T1000 (cell line): ENCODE results near the gene ZNF841.
"Not testable (repeated sequence)": the region's sequence is repeated elsewhere in the genome, so short reads cannot be mapped to it uniquely, and the experiment has no call there.

Source experiments
- DNase-seq: peaks from one replicate; lab custom pipeline; 2025; ENCODE audit warnings: mixed read lengths; lab: John Stamatoyannopoulos, UW

Gene ZNF841

DNA sequence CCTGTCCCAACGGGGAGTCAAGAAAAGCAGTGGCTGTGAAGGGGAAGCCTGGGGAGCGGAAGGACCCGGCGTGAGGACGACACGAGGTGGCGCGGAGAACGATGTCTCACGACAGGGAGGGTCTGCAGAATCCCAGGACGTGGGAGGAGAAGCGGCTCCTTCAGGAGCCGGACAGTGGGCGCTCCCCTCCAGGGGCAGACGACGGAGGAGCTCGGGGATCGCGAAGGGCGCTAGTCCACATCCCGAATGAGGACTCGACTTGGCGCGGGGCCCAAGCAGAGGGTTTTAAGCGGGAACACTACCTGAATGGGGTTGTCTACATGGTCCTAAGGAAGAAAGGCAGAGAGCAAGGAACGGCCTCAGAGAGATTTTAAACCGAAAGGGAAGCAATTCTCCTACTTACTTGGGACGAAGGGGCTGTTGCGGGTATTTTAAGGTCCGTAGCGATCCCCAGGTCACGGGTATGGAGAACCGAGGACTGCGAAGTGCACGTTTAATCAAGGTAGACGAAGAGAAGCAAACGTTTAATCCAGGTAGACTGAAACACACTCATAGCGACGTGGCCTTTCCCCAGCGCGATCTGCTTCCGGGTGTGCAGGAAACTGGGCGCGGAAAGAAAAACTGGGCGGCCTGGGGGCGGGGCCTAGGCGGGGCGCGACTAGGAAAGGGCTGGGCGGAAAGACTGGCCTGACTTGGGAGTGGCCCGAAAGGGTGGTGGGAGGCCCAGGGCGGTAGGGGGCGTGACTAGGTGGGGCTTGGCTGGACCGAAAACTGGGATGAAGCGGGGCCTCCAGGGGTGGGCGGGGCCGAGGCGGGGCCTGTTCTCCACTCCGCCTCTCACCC is at the start of gene ZNF841:
Gene ZNF841, minus strand, starts transcription at position 594 of the 843 bp plus-strand sequence. CDS start 10,964 bp downstream, outside the sequence.
- peak; percentile 96 for DNase-seq

DNA sequence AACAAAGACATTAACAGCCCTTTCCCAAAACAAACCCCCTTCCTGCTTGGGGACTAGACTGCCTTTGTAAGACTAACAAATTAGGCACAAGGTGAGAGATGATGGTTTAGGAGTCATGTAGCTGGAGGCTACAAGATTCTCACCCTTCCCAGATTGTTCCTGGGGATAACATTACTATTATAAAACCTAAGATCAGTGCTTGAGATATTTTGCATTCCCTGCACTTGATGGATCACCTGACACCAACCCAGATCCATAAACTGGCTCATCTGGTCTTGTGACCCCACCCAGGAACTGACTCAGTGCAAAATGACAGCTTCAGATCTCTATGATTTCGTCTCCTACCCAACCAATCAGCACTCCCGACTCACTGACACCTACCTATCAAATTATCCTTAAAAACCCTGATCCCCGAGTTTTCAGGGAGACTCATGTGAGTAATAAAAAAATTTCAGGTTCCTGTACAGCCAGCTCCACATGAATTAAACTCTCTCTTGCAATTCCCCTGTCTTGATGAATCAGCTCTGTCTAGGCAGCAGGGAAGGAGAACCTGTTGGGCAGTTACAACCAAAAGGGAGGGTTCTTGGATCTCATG is 46.5 kb upstream of the ZNF841 start:
- DNase-seq: no peak

DNA sequence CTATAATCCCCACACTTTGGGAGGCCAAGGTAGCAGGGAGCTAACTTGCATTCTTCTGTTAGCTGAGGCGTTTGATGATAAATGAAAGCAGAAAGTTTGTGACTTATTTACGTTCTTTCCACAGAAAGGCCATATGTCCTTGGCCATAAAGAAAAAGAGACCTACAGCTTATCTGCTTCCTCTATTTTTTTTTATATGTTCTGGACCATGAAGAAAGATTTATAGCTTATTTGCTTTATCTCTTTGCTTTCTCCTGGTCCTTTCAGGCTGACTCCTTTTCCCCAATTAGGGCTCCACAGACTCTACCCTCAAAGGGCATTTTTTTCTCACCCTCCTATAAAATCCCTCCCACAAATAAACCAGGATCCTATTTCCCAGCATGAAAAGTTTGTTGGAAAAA is 45.6 kb upstream of the ZNF841 start:
- no peak for DNase-seq

DNA sequence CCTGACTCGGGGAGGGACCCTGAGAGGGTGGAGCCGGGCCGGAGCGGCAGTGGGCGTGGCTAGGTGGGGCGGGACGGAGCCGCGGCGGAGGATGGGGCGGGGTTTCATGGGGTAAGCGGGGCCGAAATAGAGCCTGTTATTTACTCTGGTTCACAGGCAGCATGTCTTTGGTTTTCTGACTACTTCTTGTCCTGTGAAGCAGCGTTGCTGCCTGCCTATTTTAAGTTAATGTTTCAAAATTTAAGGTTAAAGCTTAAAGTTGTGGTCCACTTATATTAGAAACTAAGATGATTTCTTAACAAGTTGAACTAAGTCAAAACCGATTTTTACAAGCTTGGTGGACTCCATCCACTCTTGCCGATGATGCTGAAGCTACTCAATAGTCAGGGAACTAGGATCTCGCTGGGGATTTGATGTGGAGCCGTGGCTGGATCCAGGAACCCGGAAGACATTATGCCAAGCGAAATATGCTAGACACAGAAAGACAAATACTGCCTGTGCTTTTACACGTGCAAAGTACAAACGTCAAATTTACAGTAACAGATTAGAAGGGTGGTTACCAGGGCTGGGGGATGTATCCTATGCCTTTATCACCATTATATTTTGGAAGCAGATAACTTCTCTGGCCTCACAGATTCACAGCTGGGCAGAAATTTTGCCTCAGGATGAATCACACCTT is 44.6 kb upstream of the ZNF841 start:
- DNase-seq: peak; percentile 92

DNA sequence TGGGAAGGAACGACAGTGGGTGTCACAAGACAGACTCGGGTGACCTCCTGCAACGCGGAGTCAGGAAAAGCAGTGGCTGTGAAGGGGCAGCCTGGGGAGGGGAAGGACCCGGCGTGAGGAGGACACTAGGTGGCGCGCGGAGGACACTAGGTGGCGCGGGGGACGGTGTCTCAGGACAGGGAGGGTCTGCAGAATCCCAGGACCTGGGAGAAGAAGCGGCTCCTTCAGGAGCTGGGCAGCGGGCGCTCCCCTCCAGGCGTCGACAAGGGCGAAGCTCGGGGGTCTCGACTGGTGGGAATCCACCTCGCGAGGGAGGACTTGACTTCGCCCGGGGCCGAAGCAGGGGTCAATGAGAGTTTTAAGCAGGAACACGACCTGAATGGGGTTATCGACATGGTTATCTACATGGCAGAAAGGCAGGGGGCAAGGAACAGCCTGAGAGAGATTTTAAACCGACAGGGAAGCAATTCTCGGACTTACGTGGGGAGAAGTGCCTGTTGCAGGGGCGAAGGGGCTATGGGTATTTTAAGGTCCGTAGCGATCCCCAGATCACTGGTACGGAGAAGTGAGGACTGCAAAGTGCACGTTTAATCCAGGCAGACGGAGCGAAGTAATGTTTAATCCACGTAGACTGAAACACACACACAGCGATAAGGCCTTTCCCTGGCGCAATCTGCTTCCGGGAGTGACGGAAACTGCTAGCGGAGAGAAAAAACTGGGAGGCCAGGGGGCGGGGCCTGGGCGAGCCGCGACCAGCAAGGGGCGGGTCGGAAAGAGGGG is 43.9 kb upstream of the ZNF841 start, which contains the start of gene ZNF616:
Gene ZNF616, minus strand, starts transcription at position 687 of the 780 bp plus-strand sequence. CDS start 9,426 bp downstream, outside the sequence.
- DNase-seq: peak; percentile 53

DNA sequence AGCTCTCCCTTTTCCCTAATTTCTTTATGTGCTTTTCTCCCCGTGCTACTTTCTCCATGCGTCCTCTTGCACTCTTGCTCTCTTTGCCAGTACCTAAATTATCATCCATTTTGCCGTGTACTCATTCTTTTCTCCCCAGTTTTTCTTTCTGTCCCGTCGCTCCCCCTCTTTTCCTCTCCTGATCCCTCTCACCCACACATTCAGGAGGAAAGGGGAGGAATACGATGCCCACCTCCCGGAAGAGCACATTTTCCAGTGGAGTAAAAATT is 43.4 kb upstream of the ZNF841 start:
- DNase-seq: no peak

DNA sequence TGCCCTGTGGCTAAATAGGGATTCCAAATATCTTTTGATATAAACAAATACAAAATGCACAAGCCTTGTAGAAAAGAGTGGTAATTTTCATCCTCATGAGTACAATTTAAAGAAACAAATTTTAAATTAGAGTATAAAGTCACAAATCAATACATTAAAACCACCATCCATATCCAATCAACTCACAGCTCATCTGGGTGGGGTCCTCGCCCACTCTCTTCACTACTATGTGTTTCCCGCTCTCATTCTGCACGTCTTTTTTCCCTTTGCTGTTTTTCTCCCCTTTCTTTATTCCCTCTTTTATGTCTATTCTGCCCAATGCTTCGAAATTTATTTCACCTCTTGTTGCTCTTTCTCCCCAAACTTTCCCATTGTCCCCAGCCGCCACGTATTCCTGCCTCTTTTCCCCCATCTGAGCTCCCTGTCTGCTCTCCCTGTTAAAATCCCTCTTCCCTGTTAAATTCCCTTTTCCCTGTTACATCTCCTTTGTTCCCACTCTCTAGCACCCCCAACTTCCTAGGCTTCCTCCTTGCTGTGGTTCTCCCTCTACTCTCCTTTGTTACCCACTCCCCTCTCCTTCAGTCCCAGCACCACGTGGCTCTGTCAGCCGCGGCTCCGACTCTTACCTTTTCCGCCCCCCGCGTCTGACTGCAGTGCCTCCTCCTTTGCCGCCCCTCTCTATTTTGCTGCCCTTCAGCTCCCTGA is 42.9 kb upstream of the ZNF841 start:
- no peak for DNase-seq

DNA sequence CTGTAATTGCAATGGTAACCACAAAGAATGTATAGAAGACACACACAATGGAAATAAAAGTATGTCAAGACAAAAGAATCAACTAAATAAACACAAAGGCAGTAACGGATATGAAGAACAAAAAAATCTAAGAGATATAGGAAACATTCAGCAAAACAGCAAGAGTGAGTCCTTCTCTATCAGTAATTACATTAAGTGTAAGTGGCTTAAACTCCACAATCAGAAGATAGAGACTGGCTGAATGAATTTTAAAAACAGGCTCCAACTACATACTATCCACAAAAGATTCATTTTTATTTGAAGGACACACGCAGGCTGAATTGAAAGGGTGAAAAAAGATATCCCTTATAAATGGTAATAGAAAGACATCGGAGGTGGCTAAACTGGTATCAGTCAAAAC is 24.7 kb upstream of the ZNF841 start:
- no peak for DNase-seq

DNA sequence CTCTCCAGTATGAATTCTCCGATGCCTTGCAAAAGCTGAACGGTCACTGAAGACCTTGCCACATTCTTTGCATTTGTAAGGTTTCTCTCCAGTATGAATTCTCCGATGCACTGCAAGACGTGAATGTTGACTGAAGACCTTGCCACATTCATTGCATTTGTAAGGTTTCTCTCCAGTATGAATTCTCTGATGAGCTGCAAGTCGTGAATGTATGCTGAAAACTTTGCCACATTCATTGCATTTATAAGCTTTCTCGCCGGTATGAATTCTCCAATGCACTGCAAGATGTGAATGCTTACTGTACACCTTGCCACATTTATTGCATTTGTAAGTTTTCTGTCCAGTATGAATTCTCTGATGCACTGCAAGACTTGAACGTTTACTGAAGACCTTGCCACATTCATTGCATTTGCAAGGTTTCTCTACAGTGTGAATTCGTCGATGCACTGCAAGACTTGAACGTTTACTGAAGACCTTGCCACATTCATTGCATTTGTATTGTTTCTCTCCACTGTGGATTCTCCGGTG is 20.0 kb upstream of the ZNF841 start:
- DNase-seq: no peak

DNA sequence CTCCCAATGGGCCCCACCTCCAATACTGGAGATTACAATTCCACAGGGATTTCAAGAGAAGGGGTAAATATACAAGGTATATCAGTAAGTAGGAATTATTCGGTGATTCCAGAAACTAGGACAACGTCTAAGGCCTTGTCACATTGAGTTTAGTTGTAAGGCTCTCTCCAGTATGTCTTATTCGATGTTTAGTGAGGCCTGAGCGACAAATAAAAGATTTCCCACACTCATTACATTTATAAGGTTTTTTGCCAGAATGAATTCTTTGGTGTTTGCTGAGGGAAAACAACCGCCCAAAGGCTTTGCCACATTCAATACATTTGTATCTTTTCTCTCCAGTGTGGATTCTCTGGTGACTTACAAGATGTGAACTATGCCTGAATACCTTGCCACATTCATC is 19.1 kb upstream of the ZNF841 start:
- DNase-seq: no peak

DNA sequence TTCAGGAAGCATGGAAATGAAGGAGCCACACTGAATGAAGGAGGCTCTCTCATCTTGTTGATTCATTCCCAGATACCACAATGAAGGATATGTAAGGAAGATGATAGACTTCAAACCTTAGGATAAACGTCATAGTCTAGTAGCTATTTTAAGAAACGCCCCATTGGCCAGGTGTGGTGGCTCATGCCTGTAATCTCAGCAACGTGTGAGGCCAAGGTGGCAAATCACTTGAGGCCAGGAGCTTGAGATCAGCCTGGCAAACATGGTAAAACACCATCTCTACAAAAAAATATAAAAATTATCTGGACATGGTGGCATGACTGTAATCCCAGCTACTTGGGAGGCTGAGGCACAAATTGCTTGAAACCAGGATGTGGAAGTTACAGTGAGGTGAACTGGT is 17.1 kb upstream of the ZNF841 start:
- DNase-seq: no peak

DNA sequence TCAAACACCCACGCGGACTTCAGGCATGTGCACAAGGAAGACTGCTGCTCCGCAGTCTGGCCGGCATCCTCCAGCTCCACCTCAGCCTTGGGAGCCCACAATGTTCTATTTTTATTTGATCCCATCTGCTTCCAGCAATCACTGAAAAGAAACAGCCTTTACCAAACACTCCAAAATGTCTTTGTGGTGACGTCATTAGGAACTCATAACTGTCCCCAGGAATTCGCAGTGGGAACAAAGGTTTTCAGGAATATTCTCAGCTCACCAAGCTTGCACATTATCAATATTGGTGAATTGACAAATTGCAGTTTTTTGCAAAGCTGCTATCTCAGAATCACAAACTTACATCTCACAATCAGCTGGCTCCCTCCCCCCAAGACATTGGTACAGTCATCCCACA is 15.2 kb upstream of the ZNF841 start:
- no peak for DNase-seq

DNA sequence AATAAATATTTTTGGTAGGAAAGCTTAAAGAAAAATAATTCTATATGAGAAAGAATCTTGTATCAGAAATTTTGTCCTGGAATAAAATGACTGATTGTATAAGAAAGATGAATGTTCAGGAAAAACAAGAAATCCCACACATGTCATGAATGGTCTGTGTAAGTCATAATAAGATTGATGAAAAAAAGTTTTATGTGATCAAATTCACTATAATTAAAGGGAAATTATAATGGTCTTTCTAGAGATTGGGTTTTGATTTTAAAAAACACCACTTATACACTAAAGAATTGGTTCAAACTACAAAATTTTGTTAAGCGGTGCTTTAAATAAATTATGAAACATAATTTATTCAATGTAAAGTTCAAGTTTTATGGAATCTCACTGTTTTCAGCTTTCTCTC is 7.2 kb upstream of the ZNF841 start:
- no peak for DNase-seq

DNA sequence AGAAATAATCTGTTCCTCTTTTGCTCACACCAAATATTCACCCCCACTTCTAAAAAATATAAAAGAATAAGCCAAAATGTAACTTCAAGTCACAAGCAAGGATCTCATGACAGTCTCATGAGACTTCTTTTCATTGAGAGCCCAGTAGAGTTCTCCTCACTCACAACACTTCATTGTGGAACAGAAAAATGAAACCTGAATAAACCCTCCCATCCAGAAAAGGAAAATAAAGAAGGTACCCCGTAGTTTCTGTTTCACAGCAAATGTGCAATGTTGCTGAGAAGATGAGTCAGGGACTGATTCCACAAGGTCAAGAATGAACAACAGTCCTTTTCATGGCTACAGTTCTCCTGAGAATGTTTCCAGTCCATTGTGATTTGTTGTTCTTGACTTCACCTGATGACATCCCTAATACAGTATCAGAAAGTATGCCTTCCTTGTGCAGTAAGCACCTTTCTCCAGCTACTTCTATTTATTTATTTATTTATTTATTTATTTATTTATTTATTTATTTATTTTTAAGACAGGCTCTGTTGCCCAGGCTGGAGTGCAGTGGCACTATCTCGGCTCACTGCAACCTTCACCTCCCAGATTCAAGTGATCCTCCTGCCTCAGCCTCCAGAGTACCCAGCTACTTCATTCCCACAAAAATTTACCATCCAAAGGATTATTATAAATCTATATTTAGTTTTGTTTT is 6.4 kb upstream of the ZNF841 start:
- DNase-seq: no peak

DNA sequence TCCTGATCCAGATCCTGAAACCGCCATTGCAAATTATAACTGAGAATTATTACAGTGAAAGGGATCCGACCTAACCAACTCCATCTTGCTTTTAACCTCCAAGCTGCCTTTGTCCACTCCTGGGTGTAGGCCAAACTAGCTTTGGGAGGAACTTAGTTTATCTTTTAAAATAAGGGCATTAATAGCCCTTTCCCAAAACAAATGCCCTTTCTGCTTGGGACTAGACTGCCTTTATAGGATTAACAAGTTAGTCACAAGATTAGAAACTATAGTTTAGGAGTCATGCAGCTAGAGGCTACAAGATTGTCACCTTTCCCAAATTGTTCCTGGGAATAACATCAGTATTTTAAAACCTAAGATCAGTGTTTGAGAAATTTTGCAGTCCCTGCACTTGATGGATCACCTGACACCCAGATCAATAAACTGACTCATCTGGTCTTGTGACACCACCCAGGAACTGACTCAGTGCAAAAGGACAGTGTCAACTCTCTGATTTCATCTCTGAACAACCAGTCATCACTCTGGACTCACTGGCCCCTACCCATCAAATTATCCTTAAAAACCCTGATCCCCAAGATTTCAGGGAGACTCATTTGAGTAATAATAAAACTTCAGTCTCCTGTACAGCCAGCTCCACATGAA is 4.1 kb upstream of the ZNF841 start:
- DNase-seq: no peak

DNA sequence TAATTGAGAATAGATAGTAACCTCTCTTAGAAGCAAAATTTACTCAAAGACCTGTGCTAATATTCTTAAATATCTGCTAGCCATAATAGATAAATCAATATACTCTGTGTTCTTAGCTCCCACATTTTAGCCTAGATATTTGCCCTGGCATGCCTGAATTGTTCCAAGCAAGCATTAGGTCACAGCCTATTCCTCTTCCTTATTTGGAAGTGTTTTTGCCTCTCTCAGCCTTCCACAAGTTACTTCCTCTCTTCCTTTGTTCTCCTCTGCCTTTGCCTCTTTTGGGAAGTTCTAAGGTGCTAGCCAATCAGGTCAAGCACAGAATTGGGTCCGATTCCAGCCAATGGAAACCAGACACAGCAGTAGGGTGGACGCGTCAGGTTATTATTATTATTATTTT is 851 bp upstream of the ZNF841 start:
- not testable (repeated sequence) for DNase-seq

DNA sequence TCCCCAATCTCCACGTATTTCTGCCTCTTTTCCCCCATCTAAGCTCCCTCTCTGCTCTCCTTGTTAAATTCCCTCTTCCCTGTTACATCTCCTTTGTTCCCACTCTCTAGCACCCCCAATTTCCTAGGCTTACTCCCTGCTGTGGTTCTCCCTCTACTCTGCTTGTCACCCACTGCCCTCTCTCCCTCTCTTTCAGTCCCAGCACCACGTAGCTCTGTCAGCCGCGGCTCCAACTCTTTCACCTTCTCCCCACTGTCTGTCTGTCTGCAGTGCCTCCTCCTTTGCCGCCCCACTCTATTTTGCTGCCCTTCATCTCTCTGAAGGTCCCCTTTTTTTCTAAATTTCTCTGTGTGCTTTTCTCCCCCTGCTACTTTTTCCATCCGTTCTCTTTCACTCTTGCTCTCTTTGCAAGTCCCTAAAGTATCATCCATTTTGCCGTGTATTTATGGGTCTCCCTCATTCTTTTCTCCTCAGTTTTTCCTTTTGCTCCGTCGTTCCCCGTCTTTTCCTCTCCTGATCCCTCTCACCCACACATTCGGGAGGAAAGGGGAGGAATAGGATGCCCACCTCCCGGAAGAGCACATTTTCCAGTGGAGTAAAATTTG is 937 bp downstream of the ZNF841 start:
- no peak for DNase-seq

DNA sequence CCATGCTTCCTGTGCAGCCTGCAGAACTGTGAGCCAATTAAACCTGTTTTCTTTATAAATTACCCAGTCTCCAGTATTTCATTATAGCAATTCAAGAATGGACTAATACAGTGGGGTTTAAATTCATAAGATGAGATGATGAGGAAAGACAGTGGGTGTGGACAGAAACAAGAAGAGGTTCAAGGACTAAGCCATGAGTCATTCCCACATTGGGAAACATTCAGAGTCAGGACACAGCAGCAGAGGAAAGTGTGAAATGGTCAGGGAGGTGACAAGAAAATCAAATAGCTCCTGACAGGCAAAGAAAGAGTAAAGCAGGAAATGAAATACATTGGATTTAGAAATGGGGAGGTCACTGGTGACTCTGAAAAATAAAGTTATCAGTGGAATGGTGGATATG is 9.1 kb downstream of the ZNF841 start:
- no peak for DNase-seq

DNA sequence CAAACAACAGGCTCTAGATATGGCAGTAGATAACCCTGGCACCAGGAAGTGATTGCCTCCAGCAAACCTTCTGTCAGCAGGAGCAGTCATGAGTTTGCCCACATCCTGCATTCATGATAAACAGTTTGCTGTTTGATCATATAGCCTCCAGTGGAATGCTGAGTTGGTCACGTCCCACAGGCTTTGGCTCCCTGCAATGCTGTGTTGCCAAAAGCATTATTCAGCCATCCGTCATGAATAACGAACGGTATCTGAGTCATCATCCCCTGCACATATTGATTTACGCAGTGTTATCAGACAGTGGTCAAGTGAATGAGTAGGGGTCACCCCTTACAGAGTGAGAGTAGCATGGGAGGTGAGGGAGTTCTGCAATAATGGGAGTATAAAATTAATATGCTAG is 25.1 kb downstream of the ZNF841 start:
- DNase-seq: peak; percentile 84

DNA sequence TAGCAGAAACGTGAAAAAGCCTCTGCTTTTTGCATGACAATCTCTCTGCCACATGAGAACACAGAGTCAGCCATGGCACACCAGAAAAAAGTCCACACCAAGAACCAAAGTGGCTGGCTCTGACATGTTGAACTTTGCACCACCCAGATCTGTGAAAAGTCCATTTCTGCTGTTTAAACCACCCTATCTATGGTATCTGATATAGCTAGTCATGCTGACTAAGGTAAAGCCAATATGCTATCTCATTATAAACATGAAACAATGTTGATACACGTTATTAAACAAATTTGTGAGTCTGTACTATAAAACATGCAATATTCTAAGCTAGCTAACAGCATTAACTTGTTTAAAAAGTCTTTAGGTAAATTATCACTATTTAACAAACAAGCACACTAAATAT is 25.9 kb downstream of the ZNF841 start:
- DNase-seq: no peak
